Activated CD4-positive, alpha-beta T cell treated with anti-CD3 and anti-CD28 coated beads for 48 hours (primary cell): ENCODE data around the gene TAGLN2.

Experiments
- DNase-seq: peaks from one replicate; pipeline ENCODE4 v3.0.0-alpha.2; 2020

Gene TAGLN2

DNA sequence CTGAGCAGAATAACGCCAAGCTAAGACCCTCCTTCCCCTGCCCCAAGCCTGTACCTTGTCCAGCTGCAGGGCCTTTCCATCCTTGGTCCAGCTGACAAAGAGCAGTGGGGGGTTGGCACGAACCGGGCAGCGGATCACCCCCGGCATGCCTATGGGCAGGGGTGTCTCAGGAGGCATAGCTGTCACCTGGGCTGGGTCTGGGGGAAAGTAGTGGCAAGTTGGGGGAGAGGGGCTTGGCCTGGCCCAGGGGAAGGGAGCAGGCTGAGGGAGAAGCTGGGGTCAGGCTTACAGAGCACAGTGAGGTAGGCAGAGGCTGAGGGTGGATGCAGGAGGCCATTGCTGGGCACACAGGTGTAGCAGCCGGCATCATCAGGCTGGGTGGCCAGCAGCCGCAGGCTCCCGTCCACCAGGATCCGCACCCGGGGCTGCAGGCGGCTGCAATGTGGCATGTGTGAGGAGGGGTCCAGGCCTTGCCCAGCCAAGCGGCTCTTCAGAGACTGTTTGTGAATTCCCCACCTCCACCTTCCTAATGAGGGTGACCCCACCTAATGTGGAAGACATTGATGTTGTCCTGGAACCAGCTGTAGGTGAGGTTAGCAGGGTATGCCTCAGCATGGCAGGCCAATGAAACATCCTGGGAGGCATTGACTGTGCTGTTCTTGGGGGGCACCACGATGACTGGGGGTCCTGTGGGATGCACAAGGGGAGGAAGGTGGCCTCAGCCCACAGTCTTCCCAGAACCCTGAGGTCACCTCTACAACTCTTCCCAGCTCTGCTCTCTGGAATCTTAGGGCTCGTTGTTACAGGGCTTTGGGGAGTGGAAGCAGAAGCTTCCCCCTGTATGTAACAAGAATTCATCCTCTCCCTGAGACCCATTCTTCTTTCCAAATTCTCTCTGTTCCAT is 9.1 kb upstream of the TAGLN2 start:
- no peak for DNase-seq

DNA sequence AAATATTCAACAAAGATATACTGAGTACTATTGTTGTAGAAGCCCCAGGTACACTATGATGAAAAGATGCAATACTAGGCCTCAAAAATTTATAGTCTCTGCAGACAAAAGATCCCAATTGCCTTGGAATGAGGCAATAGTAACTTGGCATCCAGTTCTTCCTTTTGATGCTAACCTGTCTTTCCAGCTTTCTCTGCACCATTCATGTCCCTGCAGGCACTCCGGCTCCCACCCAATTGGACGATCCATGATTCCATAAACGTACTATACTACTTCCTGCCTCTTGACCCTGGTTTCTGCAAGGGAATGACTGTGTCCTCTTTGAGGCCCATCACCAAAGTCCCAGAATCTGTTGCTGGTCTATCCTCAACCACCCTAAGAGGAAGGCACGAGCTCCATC is 8.0 kb upstream of the TAGLN2 start:
- DNase-seq = no peak

DNA sequence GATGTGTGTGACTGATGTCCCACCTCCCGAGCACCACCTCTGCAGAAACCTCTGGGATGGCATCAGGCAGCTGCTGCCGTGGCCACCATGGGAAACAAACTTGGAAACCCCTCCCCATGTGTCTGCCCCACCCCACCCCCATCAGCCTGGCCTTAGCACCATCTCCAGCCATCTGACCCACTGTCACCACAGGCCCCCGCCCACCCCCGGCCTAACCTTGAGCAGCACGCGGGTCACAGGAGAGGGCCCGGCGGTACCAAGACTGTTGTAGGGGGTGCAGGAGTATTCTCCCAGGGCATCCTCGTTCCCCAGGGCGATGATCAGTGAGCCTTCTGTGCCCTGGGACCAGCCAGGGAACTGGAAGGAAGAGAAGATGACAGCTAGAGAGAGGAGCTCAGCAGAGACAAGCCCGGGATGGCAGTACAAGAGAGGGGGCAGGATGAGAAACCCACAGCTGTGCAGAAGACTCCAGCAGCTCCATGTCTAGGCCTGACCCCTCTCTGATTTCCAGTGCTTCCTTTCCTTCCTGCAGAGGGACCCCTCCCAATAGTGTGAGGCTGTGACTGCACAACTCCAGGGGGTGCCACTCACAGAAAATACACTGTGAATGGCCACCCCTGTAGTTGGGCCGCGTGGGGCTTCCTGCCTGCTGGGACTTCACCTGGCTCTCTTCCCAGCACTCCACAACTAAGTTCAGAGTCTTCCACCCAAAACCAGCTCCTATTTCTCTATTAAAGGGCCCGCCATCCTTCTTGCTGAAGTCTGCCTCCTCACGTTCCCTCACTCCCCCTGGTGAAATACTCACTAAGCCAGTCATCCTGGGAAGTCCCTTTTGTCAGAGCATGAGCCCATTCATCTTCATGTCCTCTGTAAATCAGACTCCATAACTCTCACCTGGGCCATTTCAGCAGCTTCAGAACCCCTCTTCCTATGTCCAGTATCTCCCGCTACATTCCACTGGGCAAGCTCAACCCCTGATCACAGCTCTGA is 7.3 kb upstream of the TAGLN2 start:
- DNase-seq = no peak

DNA sequence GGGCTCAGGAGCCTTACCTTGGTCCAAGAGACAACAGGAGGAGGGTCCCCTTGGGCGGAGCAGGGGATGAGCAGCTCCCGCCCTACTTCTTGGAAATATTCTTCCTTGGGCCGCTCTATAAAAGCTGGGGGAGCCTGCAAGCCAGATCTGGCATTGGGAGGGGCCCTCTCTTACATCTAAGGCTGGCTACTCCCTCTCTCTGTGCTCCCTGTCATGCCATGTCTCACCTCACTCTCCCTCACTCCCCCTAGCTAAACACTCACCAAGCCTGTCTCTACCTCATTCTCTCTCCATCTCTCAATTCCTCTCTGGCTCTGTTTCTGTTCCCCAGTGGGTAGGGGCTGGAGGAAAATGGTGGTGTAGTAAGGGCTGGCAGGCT is 6.5 kb upstream of the TAGLN2 start:
- no peak for DNase-seq

GRCh38 chr1:159931101-159931794 is 5.9 kb upstream of the TAGLN2 start:
- DNase-seq = no peak

DNA sequence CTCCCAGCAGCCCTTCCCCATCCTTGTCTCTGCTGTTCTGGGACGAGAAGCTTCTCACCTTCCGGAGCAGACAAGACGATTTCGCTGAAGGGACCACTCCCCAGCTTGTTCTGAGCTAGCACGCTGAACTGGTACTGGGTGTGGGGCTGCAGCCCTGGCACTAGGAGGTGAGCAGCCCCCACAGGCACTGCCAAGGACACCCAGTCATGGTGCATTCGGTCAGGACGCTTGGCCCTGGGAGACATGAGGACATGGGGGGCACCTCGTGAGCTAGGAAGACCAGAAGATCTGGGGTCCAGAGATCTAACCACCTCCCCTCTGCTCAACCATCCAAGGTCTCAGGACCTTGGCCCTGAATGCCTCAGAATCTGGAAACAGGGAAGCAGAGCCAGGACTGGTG is 5.3 kb upstream of the TAGLN2 start:
- no peak for DNase-seq

DNA sequence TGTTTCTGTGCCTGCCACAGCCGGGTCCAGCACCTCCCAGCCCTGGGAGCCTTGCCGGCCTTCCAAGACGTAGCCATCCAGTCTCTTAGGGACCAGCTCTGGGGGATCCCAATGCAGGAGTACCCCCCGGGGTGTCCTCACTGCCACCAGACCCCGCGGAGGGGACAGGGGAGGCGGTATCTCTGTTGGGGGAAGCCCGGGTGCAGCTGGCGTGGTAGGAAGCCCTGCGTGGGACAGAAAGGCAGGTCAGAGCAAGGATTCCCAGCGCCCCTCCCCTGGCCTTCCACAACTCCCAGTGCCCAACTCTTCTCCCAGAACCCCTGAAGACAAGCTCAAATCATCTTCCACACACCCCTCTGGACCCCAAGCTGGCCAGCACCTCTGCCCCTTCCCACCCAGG is 4.9 kb upstream of the TAGLN2 start:
- no peak for DNase-seq

- no peak for DNase-seq
Observed at GRCh38 chr1:159929155-159930051, 4.1 kb upstream of the TAGLN2 start.

DNA sequence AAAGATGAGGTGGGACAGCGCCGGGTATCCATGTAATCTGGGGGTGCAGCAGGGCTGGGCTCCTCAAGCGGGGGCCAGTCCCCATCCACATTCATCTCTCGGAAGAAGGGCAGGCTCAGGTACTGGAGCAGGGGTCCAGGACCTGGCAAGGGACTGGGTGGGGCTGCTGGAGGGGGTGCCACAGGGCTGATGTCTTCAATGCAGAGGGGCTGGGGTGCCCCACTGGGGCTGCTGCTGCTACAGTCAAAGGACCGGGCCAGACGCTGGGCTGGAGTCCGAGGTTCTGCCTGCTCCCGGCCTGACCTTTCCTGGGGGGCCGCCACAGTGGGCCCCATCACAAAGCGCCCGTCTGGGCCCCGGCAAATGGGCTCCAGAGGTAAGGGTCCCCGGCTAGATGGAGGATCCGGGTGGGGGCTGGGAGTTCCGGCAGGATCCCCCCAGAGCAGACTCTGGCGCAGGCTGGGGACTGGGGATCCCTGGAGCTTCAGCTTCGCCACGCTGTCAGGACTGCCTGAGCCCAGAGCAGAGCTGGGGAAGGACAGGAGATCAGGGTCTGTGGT is 3.3 kb upstream of the TAGLN2 start:
- DNase-seq = no peak

- no peak for DNase-seq
Observed at GRCh38 chr1:159927849-159928431, 2.6 kb upstream of the TAGLN2 start.

- no peak for DNase-seq
Observed at GRCh38 chr1:159927211-159927848, 2.0 kb upstream of the TAGLN2 start.

DNA sequence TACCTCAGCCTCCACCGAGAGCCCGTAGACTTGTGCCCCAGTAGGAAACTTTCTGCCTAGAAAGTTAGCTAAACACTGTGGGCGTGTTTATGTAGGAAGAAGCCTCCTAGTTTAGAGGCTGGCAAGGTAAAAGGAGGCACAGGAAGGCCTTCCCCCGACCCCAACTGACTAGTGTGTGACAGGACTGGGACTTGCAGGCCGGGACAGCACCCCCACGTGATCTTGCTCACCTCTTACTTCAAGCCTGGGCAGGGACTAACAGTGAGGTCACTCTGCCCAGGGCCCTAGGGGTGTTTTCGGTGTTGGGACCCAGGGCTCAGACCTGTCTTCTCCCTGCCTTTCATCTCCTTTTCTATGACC is 392 bp upstream of the TAGLN2 start:
- DNase-seq = peak; percentile 59

DNA sequence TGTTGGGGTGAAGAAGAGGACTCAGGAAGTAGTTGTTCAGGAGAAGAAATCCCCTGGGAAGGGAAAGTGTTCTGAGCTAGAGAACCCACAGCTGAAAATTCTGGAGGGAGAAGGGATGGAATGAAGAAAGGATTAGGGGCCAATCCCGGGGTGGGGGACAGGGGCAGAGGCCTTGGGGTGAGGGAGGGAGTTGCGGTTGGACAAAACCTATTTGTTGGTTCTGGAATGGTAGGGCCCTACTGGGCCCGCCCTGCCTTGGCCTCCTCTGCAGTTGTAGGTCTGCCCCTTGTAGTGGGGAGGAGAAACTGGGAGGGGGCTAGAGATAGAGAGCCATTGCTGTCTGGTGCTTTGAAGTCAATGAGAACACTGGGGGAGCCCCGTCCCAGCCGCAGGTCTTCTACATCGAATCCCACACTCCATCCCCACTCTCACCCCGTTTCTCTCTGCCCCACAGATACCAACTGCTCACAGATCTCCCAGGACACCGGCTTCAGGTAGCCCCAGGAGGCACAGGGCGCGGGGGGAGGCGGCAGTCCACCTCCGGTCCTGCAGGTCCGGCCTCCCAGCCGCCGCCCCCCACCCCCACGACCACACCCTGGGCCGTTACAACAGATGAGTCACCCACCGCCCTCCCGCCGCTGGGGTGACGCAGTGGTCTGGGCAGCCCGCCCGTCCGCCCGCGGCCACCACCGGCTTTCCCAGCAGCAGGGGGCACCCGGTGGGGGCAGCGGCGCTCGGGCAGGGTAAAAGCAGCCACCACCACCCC is 1.1 kb downstream of the TAGLN2 start:
- DNase-seq = peak; percentile 69

- peak; percentile 85 for DNase-seq
Observed at GRCh38 chr1:159923203-159924024, 1.9 kb downstream of the TAGLN2 start.

GRCh38 chr1:159922511-159923202 is 2.6 kb downstream of the TAGLN2 start:
- DNase-seq = no peak

- no peak for DNase-seq
Observed at GRCh38 chr1:159921700-159922504, 3.4 kb downstream of the TAGLN2 start.

DNA sequence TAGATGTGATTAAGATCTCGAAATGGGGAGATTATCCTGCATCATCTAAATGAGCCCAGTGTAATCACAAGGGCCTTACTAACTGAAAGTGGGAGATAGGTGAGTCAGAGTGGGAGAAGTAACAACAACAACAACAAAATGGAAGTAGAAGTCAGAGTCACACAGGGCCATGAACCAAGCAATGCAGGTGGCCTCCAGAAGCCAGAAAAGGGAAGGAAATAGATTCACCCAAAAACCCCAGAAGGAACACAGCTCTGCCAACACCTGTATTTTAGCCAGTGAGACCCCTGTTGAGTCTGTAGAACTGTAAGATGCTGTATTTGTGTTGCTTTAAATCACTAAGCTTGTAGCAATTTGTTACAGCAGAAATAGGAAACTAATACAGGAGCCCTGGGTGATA is 4.1 kb downstream of the TAGLN2 start:
- no peak for DNase-seq

- no peak for DNase-seq
Observed at GRCh38 chr1:159920651-159921050, 4.7 kb downstream of the TAGLN2 start.
